Endothelial cell of umbilical vein (primary cell): ENCODE results near the gene CNTN3. TPM values are rescaled to one million over a fixed set of nuclear protein-coding genes. Genes with fewer than 3 reads are reported as not detected.

Experiments
- BruUV-seq: library from RNA; stranded (reverse); fragments of 400-500 nt; replicated peaks from 2 replicates; lab custom pipeline; 2021; lab: Mats Ljungman, UMichigan
- CTCF ChIA-PET: fragments of 300-600, 350-600 bp; sonication (Branson Sonifier 250); formaldehyde crosslinking; loops from one replicate; lab custom pipeline; 2021; ENCODE audit warnings: antibody characterized with exemption, inconsistent platforms; lab: Charles Lee
- POLR2A ChIA-PET: fragments of 300-600, 350-600 bp; sonication (Branson Sonifier 250); formaldehyde crosslinking; loops from one replicate; lab custom pipeline; 2021; ENCODE audit warnings: antibody characterized with exemption, inconsistent platforms; lab: Charles Lee
- DNase-seq: peaks from one replicate; pipeline ENCODE4 v3.0.0-alpha.2; 2011; ENCODE audit warnings: low read depth, low spot score
- FAIRE-seq: peaks from 2 replicates; lab custom pipeline; 2011; peaks lifted over from hg19 to GRCh38; lab: Jason Lieb, UNC
- H2AFZ ChIP-seq: 2 replicates; pipeline ENCODE4 v1.6.0; 2012; ENCODE audit warnings: low read depth, low read length, control low read depth, inconsistent platforms
- H3K27ac ChIP-seq: 2 replicates; pipeline ENCODE4 v1.5.1; 2011; ENCODE audit warnings: low read depth, mild to moderate bottlenecking, control low read depth, low read length, moderate library complexity; ENCODE audit not compliant: insufficient read depth
- H3K27me3 ChIP-seq, 2 experiments: 2 replicates each; pipeline versions ENCODE4 v1.6.0 to v1.6.1; 2011; ENCODE audit warnings: low read length in 2 of 2, mixed read lengths in 1 of 2; ENCODE audit not compliant: control insufficient read depth in 2 of 2, insufficient read depth in 2 of 2
- H3K36me3 ChIP-seq, 2 experiments: 2 replicates in 1 of 2; 3 replicates in 1 of 2; pipeline ENCODE4 v1.5.1; 2011; ENCODE audit warnings: low read length in 2 of 2, mild to moderate bottlenecking in 1 of 2, moderate library complexity in 1 of 2; ENCODE audit not compliant: control insufficient read depth in 2 of 2, insufficient read depth in 2 of 2; ENCODE audit errors: extremely low read depth in 1 of 2
- H3K4me1 ChIP-seq: 3 replicates; pipeline ENCODE4 v1.5.1; 2011; ENCODE audit warnings: mild to moderate bottlenecking, low read length; ENCODE audit not compliant: control insufficient read depth, insufficient read depth; ENCODE audit errors: extremely low read depth
- H3K4me2 ChIP-seq: 2 replicates; pipeline ENCODE4 v1.6.1; 2011; ENCODE audit warnings: low read length, control low read depth, mixed read lengths; ENCODE audit not compliant: insufficient read depth
- H3K4me3 ChIP-seq, 3 experiments: fragments of 200-600 bp in 1 of 3; sonication (generic), shearing (Covaris generic) in 1 of 3; replicated peaks in 1 of 3; 2 replicates each; pipeline ENCODE4 v1.5.1; 2011 to 2016; ENCODE audit warnings: control low read depth in 3 of 3, low read length in 3 of 3, mild to moderate bottlenecking in 2 of 3, inconsistent platforms in 1 of 3, low read depth in 1 of 3, moderate library complexity in 1 of 3; ENCODE audit not compliant: insufficient read depth in 1 of 3
- H3K79me2 ChIP-seq: 2 replicates; pipeline ENCODE4 v1.6.0; 2012; ENCODE audit warnings: low read length, inconsistent platforms; ENCODE audit not compliant: control insufficient read depth, insufficient read depth
- H3K9ac ChIP-seq: replicated peaks from 2 replicates; pipeline ENCODE3; 2011; ENCODE audit warnings: low read length, control low read depth; ENCODE audit not compliant: insufficient read depth; ENCODE audit errors: extremely low read depth
- H3K9me1 ChIP-seq: replicated peaks from 3 replicates; pipeline ENCODE4 v1.6.0; 2011; ENCODE audit warnings: mild to moderate bottlenecking, low read length; ENCODE audit not compliant: control insufficient read depth, insufficient read depth; ENCODE audit errors: extremely low read depth
- H3K9me3 ChIP-seq: replicated peaks from 2 replicates; pipeline ENCODE4 v1.5.1; 2012; ENCODE audit warnings: low read length, inconsistent platforms; ENCODE audit not compliant: control insufficient read depth, insufficient read depth
- H4K20me1 ChIP-seq: replicated peaks from 2 replicates; pipeline ENCODE3; 2011; ENCODE audit warnings: mild to moderate bottlenecking, low read length; ENCODE audit not compliant: control insufficient read depth, insufficient read depth; ENCODE audit errors: extremely low read depth
- CTCF ChIP-seq, 2 donors: IDR thresholded peaks; 1 replicate in 1 of 2; 2 replicates in 1 of 2; pipeline ENCODE4 v1.5.1; 2011; ENCODE audit warnings: low read length in 2 of 2, mild to moderate bottlenecking in 2 of 2, moderate library complexity in 2 of 2, control low read depth in 1 of 2, inconsistent platforms in 1 of 2, low read depth in 1 of 2; ENCODE audit not compliant: insufficient read depth in 1 of 2; ENCODE audit errors: extremely low read depth in 1 of 2
- EZH2 ChIP-seq: IDR thresholded peaks from 2 replicates; pipeline ENCODE4 v1.6.1; 2012; ENCODE audit warnings: borderline replicate concordance, low read depth, mild to moderate bottlenecking, moderate library complexity, low read length, inconsistent platforms; ENCODE audit not compliant: severe bottlenecking
- FOS ChIP-seq: IDR thresholded peaks from 2 replicates; pipeline ENCODE4 v1.6.1; 2011; ENCODE audit warnings: mild to moderate bottlenecking, low read length, moderate library complexity, borderline replicate concordance; ENCODE audit not compliant: insufficient read depth
- GATA2 ChIP-seq: IDR thresholded peaks from 2 replicates; pipeline ENCODE4 v1.7.0; 2011; ENCODE audit warnings: low read depth, mild to moderate bottlenecking, moderate library complexity, mixed read lengths, low read length; ENCODE audit not compliant: insufficient read length, insufficient read depth
- JUN ChIP-seq: IDR thresholded peaks from 2 replicates; pipeline ENCODE4 v1.6.1; 2011; ENCODE audit warnings: borderline replicate concordance, low read depth; ENCODE audit not compliant: insufficient read length, insufficient read depth
- MAX ChIP-seq: IDR thresholded peaks from 2 replicates; pipeline ENCODE4 v1.6.1; 2011; ENCODE audit not compliant: insufficient read depth, insufficient read length
- MYC ChIP-seq: IDR thresholded peaks from one replicate; pipeline ENCODE4 v1.6.1; 2011; ENCODE audit warnings: mild to moderate bottlenecking, low read depth, low read length
- POLR2A ChIP-seq: IDR thresholded peaks from 2 replicates; pipeline ENCODE4 v1.6.1; 2012; ENCODE audit warnings: low read depth, mild to moderate bottlenecking, control low read depth, low read length
- POLR2AphosphoS5 ChIP-seq: IDR thresholded peaks from 2 replicates; pipeline ENCODE4 v1.6.1; 2012; ENCODE audit warnings: low read depth, mild to moderate bottlenecking, control low read depth, low read length, moderate library complexity; ENCODE audit not compliant: insufficient read depth
- dilution Hi-C: fragments of 300-500 bp; cut with MboI; formaldehyde crosslinking; loops from one replicate; pipeline ENCODE4 v1.15.0; 2019; ENCODE audit warnings: low sequenced_read_pairs; ENCODE audit not compliant: extremely low pct_ligation_motif_present
- intact Hi-C: fragments of 100-400 bp; cut with micrococcal nuclease; formaldehyde crosslinking; loops from one replicate; pipeline ENCODE4 v1.10.0; 2022
- polyA plus RNA-seq, 4 experiments: library from polyadenylated mRNA; depleted of rRNA in 3 of 4; stranded (reverse) in 3 of 4; unstranded in 1 of 4; fragments of >200 nt; gene quantifications; 2 replicates each; pipeline versions ENCODE4 v1.2.1 to v1.2.3, GENCODE V29; 2011 to 2012; ENCODE audit warnings: missing spikeins in 1 of 4
- total RNA-seq: library from RNA; stranded (reverse); gene quantifications from 2 replicates; pipeline ENCODE4 v1.2.3, GENCODE V29; 2021

Gene CNTN3
- total and polyA plus RNA-seq, 2 donors (not counting 3 experiments of a cell fraction or from before 2014, with no cell fraction given) = 0.03 TPM; not detected in 1

DNA sequence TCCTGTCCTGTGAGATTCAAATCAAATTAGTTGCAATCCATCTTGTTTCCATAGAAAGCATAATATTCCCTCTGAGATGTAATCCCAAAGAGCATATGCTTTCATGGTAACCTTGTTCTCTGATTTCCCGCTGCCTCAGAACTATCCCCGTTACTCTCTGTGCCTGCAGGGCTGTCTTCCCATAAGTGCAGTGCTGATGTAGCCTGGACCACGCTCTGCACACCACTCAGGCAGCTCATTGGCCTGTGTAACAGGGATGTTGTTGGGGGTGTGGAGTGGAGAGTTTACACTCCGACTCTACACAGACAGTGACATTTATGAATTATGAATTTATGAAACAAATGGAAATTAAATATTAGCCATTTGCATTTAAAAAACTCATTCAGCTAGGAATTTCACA is 33.6 kb upstream of the CNTN3 start:
- Histone ChIP-seq H3K4me2 (no peak overlapping the region), H3K4me1 (no peaks in the 10 kb centered on the region), H3K36me3 (no peaks in the 10 kb centered on the region), H3K9me3 (peaks cover 4% of the 10 kb centered on the region), H3K9me1 (no peaks in the 10 kb centered on the region), H3K79me2 (no peaks in the 10 kb centered on the region), H4K20me1 (no peaks in the 10 kb centered on the region), H2AFZ (no peak overlapping the region), H3K27me3 (no peaks in the 10 kb centered on the region), H3K4me3 (no peak overlapping the region), H3K9ac (no peak overlapping the region), H3K27ac (no peak overlapping the region)
- ChIA-PET POLR2A (no interaction called here), CTCF (no interaction called here)
- intact Hi-C loops (no loop called here), dilution Hi-C loops (no loop called here)
- TF ChIP-seq POLR2AphosphoS5 (no peak), MYC (no peak), EZH2 (no peak), JUN (no peak), GATA2 (no peak), CTCF (IDR thresholded peaks at IDR 0.05; ENCODE audit: extremely low read depth in 1 of 2, insufficient read depth in 1 of 2, low read depth in 1 of 2, low read length in 2 of 2) (no peak), POLR2A (no peak), FOS (no peak), MAX (no peak)
- no peak for DNase-seq
- BruUV-seq = no TSS peak
- FAIRE-seq = no peak
